BE2C (cell line): ENCODE results near the gene NME9.

ENCODE experiments used
- DNase-seq: peaks from one replicate; pipeline ENCODE4 v3.0.0-alpha.2; 2020
- H3K27me3 ChIP-seq: fragments of 250-450 bp; sonication (Bioruptor Pico); 2 replicates; pipeline ENCODE4 v1.5.1; 2020; ENCODE audit warnings: mild to moderate bottlenecking
- H3K36me3 ChIP-seq: fragments of 250-450 bp; sonication (Bioruptor Pico); 2 replicates; pipeline ENCODE4 v1.5.1; 2020; ENCODE audit warnings: mild to moderate bottlenecking
- H3K4me1 ChIP-seq: fragments of 250-450 bp; sonication (Bioruptor Pico); 2 replicates; pipeline ENCODE4 v1.5.1; 2020
- H3K4me3 ChIP-seq: 2 replicates; pipeline ENCODE4 v1.5.1; 2011; ENCODE audit warnings: low read depth, low read length
- H3K9me3 ChIP-seq: fragments of 250-450 bp; sonication (Bioruptor Pico); 2 replicates; pipeline ENCODE4 v1.5.1; 2020
- CTCF ChIP-seq: IDR thresholded peaks from 2 replicates; pipeline ENCODE4 v1.5.1; 2012; ENCODE audit warnings: mild to moderate bottlenecking, low read depth, low read length

The NME9 gene

GRCh38 chr3:138359919-138360868, 30.5 kb upstream of the NME9 start:
- H3K4me3 ChIP-seq: no peak overlapping the region
- peaks cover 8% of the 10 kb centered on the region for H3K27me3 ChIP-seq
- no peak for DNase-seq
- H3K4me1 ChIP-seq: no peaks in the 10 kb centered on the region
- no peaks in the 10 kb centered on the region for H3K9me3 ChIP-seq
- TF ChIP-seq CTCF: no peak
- H3K36me3 ChIP-seq: no peaks in the 10 kb centered on the region

DNA sequence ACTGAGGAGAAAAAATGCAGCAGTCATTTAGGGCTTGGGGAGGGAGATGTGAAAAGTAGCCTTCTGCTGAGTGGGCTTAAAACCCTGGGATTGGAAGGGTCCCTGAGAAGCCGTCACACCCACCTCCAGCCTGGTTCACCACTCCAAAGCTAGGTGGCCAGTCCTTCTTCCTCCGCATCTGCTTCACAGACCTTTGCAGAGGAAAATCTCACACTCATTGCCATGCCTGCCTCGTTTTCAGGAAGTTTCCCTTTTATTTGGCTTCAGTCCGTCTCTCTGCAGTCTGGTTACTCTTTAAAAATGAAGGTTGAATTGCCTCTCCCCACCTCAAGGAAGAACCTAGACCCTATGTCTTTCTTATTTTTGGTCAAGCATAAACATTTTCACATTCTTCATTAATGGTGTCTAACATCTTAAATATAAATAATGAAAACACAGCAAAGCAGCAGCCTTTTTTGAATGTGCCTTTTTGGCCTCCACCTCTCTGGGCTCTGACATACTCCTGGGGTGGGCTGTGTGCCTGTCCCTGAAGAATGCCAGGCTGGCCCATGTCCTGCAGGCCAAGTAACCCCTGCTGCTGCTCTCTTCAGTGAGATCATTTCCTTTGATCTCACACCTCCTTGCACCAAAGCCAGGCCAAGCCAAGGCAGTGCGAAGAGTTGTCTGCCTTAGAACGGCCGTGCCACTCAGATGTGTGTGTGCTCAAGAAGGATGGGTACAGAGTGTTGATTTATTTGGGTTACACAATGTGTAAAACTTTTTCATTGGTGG, 29.7 kb upstream of the NME9 start:
- H3K4me1 ChIP-seq: no peaks in the 10 kb centered on the region
- H3K27me3 ChIP-seq: peaks cover 3% of the 10 kb centered on the region
- H3K9me3 ChIP-seq: no peaks in the 10 kb centered on the region
- no peak overlapping the region for H3K4me3 ChIP-seq
- no peak for TF ChIP-seq CTCF
- no peak for DNase-seq
- no peaks in the 10 kb centered on the region for H3K36me3 ChIP-seq

- Histone ChIP-seq H3K4me1 (no peaks in the 10 kb centered on the region), H3K27me3 (0 out of 2 replicates have a peak, but pooled peaks cover 3% of the 10 kb centered on the region), H3K9me3 (no peaks in the 10 kb centered on the region), H3K36me3 (no peaks in the 10 kb centered on the region), H3K4me3 (no peak overlapping the region)
- TF ChIP-seq CTCF: no peak
- DNase-seq: no peak
Observed at GRCh38 chr3:138356730-138357405, 27.2 kb upstream of the NME9 start.

GRCh38 chr3:138355071-138355470, 25.4 kb upstream of the NME9 start:
- no peak for TF ChIP-seq CTCF
- no peaks in the 10 kb centered on the region for H3K9me3 ChIP-seq
- H3K4me3 ChIP-seq: no peak overlapping the region
- H3K36me3 ChIP-seq: no peaks in the 10 kb centered on the region
- no peak for DNase-seq
- 0 out of 2 replicates have a peak, but pooled peaks cover 3% of the 10 kb centered on the region for H3K27me3 ChIP-seq
- H3K4me1 ChIP-seq: no peaks in the 10 kb centered on the region

GRCh38 chr3:138354376-138354775, 24.7 kb upstream of the NME9 start:
- no peak for DNase-seq
- no peak for TF ChIP-seq CTCF
- no peaks in the 10 kb centered on the region for H3K9me3 ChIP-seq
- H3K36me3 ChIP-seq: no peaks in the 10 kb centered on the region
- H3K27me3 ChIP-seq: 0 out of 2 replicates have a peak, but pooled peaks cover 3% of the 10 kb centered on the region
- no peak overlapping the region for H3K4me3 ChIP-seq
- H3K4me1 ChIP-seq: no peaks in the 10 kb centered on the region
